ENCODE results near the gene CAPRIN1.
"Not testable (repeated sequence)": the region's sequence is repeated elsewhere in the genome, so short reads cannot be mapped to it uniquely, and the experiment has no call there.

The CAPRIN1 gene

GRCh38 chr11:34050581-34051348 is 766 bp upstream of the CAPRIN1 start:
- DNase-seq (ENCODE audit: low spot score): no peak

DNA sequence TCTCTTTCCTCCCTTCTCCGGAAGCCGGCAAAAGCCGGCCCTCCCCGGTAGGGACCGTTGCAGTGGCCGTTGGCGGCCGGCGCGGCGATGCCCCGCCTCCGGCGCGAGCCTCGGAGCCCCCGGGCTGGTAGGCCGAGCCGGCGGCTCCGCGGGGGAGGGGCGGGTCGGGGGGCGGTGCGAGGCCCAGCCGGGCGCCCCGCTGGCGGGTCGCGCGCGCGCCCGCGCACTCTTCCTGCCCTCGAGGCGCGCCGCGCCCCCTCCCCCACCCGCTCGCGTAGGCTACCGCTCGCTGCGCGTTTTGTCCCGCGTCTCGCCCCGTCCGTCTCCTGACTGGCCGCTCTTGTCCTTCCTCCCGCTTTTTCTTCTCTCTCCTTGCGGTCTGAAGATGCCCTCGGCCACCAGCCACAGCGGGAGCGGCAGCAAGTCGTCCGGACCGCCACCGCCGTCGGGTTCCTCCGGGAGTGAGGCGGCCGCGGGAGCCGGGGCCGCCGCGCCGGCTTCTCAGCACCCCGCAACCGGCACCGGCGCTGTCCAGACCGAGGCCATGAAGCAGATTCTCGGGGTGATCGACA is 591 bp downstream of the CAPRIN1 start:
- DNase-seq (ENCODE audit: low spot score): peak; percentile 65

- DNase-seq (ENCODE audit: low spot score): no peak
These were observed 1.2 kb downstream of the CAPRIN1 start for GRCh38 chr11:34052608-34053160.

DNA sequence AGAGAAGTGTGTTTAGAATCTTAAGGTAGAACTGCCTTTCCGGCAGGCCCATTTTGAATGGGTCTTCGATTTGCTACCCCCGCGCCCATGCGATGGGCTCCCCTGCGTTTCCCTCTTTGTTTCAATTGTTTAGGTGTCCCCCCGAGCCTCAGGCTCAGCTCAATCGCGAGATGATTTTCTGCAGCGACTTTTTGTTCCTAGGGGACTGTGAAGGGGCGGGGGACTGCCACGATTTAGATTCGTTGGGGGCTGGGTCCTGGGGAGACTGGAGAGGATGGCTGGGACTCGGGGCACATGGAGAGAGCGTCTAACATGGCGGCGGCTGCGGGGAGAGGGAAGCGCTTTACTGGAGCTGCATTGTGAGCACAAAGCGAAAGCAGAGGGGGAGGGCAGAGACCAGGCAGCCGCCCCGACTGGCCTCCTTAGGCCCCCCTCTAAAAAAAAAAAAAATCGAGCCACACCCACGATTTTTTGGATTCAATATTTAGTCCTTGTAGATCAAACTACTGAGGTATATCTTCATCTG is 1.7 kb downstream of the CAPRIN1 start:
- DNase-seq (ENCODE audit: low spot score): peak; percentile 65

- not testable (repeated sequence) for DNase-seq (ENCODE audit: low spot score)
These were observed 2.8 kb downstream of the CAPRIN1 start for GRCh38 chr11:34054351-34054750.

- DNase-seq (ENCODE audit: low spot score): no peak
These were observed 3.9 kb downstream of the CAPRIN1 start for GRCh38 chr11:34055218-34056000.

GRCh38 chr11:34056672-34057071 is 5.1 kb downstream of the CAPRIN1 start:
- DNase-seq (ENCODE audit: low spot score): no peak

- no peak for DNase-seq (ENCODE audit: low spot score)
These were observed 11.7 kb downstream of the CAPRIN1 start for GRCh38 chr11:34063061-34063795.

DNA sequence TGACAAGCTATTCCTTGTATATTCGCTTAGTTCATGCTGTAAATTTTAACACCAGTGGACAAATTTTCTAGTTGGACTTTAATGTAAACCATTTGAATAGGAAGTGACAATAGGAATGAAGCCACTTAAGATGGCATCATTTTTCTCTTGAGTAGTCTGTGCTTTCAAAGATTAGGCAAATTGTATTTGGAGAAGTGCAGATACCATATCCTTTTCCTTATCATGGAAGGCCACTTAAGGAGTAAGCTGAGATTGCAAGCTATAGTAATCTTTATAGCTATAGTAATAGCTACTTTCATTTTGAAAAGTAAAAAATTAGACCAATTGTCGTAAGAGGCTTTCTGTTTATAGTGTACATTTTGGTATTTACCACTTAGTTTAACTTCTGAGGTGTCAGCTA is 12.8 kb downstream of the CAPRIN1 start:
- no peak for DNase-seq (ENCODE audit: low spot score)

- no peak for DNase-seq (ENCODE audit: low spot score)
These were observed 14.1 kb downstream of the CAPRIN1 start for GRCh38 chr11:34065505-34066203.

- not testable (repeated sequence) for DNase-seq (ENCODE audit: low spot score)
These were observed 15.2 kb downstream of the CAPRIN1 start for GRCh38 chr11:34066766-34067165.

DNA sequence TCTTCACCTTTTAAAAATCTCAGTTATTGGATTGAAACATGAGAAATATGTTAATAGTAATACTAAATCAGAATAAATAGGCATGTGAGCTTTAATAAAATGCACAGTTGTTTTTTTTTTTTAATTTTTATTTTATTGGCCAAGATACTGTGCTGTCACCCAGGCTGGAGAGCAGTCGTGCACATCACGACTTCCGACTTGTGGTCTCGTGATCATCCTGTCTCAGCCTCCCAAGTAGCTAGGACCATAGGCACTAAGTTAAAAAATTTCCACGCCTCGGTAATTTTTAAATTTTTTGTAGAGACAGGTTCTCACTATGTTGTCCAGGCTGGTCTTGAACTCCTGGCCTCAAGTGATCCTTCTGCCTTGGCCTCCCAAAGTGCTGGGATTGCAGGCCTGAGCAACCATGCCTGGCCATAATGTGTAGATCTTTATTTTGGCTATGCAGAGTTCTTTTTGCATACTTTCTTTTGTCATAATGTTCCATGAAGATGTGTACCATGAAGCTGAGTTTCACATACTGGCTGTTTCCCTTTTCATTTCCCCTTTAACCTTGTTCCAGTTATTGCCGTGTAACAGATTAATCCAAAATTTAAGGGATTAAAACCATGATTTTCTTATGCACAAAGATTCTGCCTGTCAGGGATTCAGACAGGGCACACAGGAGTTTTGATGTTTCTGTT is 16.0 kb downstream of the CAPRIN1 start:
- no peak for DNase-seq (ENCODE audit: low spot score)

GRCh38 chr11:34068111-34068510 is 16.6 kb downstream of the CAPRIN1 start:
- DNase-seq (ENCODE audit: low spot score): no peak

DNA sequence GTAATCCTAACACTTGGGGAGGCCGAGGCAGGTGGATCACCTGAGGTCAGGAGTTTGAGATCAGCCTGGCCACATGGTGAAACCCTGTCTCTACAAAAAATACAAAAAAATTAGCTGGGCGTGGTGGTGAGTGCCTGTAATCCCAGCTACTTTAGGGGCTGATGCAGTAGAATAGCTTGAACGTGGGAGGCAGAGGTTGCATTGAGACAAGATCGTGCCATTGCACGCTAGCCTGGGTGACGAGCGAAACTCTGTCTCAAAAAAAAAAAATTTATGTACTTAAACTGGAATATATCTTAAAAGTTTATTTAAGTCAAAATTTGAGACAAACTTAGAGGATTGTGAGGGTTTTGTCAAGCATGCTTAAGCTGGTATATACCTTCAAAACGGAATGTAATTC is 19.8 kb downstream of the CAPRIN1 start:
- not testable (repeated sequence) for DNase-seq (ENCODE audit: low spot score)

- no peak for DNase-seq (ENCODE audit: low spot score)
These were observed 20.5 kb downstream of the CAPRIN1 start for GRCh38 chr11:34072041-34072440.

DNA sequence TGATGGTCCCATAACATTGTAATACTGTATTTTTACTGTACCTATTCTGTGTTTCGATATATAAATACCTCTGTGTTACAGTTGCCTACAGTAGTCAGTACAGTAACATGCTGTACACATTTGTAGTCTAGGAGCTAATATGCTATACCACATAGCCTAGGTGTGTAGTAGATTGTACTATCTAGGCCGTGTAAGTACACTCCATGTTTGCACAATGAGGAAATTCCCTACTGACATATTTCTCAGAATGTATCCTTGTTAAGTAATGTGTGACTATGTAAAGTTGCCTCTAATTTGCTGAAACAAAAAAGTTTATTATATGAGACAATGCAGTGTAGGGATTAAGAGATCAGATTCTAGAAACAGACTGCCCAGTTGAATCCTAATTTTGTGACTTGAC is 21.3 kb downstream of the CAPRIN1 start:
- DNase-seq (ENCODE audit: low spot score): no peak

DNA sequence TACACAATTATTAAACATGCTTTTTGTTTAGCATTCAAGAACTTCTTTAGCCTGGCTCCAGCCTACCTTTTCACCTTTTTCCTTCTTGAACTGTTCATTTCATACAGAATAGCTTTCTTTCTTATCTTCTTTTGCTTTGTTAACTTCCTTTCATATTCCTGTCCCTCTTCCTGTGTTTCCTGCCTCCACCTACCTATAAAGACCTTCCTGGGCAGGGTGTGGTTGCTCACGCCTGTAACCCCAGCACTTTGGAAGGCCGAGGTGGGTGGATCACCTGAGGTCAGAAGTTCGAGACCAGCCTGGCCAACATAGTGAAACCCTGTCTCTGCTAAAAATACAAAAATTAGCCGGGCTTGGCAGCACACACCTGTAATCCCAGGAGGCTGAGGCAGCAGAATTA is 22.9 kb downstream of the CAPRIN1 start:
- no peak for DNase-seq (ENCODE audit: low spot score)

GRCh38 chr11:34075178-34075820 is 23.8 kb downstream of the CAPRIN1 start:
- no peak for DNase-seq (ENCODE audit: low spot score)

DNA sequence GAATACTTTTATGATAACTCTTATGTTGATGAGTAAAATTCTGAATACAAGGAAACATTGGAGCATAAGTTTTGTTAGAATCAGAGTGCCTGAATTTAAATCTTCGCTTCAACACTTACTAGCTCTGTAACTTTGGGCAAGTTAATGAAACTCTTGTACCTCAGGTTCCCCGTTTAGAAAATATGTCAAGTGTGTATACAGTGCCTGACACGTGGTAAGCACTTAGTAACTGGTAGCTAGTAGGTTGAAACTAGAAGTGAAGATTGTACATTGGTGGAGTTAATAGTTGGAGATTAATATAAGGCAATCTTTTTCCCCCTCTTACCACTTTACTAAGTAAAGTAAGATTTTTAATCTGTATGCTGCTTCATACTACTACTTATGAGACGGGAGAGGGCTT is 29.1 kb downstream of the CAPRIN1 start:
- no peak for DNase-seq (ENCODE audit: low spot score)

DNA sequence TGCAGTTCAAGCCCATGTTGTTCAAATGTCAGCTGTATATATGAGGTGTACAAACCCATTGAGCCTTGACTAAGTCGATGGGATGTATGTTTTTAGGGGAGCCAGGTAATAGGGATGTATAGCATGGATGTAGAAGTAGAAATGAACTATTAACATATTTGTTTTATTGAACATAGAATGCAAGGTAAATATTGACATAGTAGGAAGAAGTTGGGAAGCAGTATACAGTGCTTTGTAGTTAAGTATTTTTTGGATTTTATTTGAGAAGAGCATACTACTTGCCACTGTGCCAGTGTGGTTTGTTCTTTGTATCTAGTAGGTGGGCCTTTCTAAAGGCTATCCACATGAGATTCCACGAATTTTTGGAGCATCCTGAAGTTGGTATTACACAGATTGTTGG is 33.1 kb downstream of the CAPRIN1 start:
- DNase-seq (ENCODE audit: low spot score): no peak

Data from hematopoietic multipotent progenitor cell treated with erythropoietin and hydrocortisone succinate and interleukin-3 and kit ligand, for 17 days (in vitro differentiated cells).